Measurements from ENCODE around the gene DAAM2. TPM values are rescaled to one million over a fixed set of nuclear protein-coding genes. Genes with fewer than 3 reads are reported as not detected.

The DAAM2 gene
- total and polyA plus RNA-seq, 2 of the 8 experiments (the other 6 are each of a cell fraction or from before 2014, with no cell fraction given), result 1.5 to 2.9 TPM

GRCh38 chr6:39793516-39793915 lies 1.3 kb downstream of the DAAM2 start:
- Histone ChIP-seq H2AFZ (ENCODE audit: low read length) (no peak overlapping the region), H3K18ac (ENCODE audit: extremely low read depth, low read length) (no peak overlapping the region), H3K36me3 (ENCODE audit: control insufficient read depth in 2 of 4, insufficient read depth in 4 of 4, low read length in 3 of 4) (no peaks in the 10 kb centered on the region), H3K27me3 (replicated peaks in 1 of 4; ENCODE audit: control insufficient read depth in 3 of 4, extremely low read depth in 1 of 4, insufficient read depth in 3 of 4, low read length in 3 of 4) (peaks cover 0 to 17% (median 15%) of the 10 kb centered on the region in 4 experiments; a peak in 6 of 7 replicates), H3K79me2 (ENCODE audit: control insufficient read depth in 1 of 2, insufficient read depth in 2 of 2, low read length in 2 of 2) (no peaks in the 10 kb centered on the region), H2AK5ac (ENCODE audit: low read depth, low read length) (no peak overlapping the region), H3K4me3 (ENCODE audit: extremely low read depth in 1 of 4, insufficient read depth in 2 of 4, low read depth in 3 of 4, low read length in 4 of 4) (no peak overlapping the region), H3K9ac (replicated peaks in 1 of 4; ENCODE audit: extremely low read depth in 1 of 4, low read depth in 3 of 4, low read length in 3 of 4) (no peak overlapping the region), H3K9me3 (ENCODE audit: insufficient read depth in 2 of 2, low read depth in 1 of 2, low read length in 1 of 2) (no peaks in the 10 kb centered on the region), H3K4me2 (ENCODE audit: insufficient read depth in 1 of 2, low read depth in 2 of 2, low read length in 2 of 2) (peak overlapping the region in 1 of 2 experiments; percentile 62; a peak in 1 of 4 replicates), H3K14ac (ENCODE audit: insufficient read length) (no peak overlapping the region), H3K4ac (replicated peaks; ENCODE audit: insufficient read length, low read depth, low read length) (no peak overlapping the region), H3K27ac (ENCODE audit: low read depth, low read length) (no peak overlapping the region), H4K91ac (replicated peaks; ENCODE audit: insufficient read length, low read length) (no peak overlapping the region), H4K5ac (ENCODE audit: insufficient read length, low read depth, low read length) (no peak overlapping the region), H2BK5ac (ENCODE audit: low read depth, low read length) (no peak overlapping the region), H4K20me1 (replicated peaks in 1 of 2; ENCODE audit: control insufficient read depth in 1 of 2, insufficient read depth in 2 of 2, low read length in 2 of 2) (no peaks in the 10 kb centered on the region), H3K79me1 (ENCODE audit: low read depth, low read length) (no peaks in the 10 kb centered on the region), H2BK12ac (ENCODE audit: low read depth, low read length) (no peak overlapping the region), H2BK120ac (replicated peaks; ENCODE audit: low read depth, low read length) (no peak overlapping the region), H2BK15ac (ENCODE audit: low read length) (no peak overlapping the region), H2BK20ac (ENCODE audit: low read length) (no peak overlapping the region), H3K56ac (replicated peaks; ENCODE audit: insufficient read length, low read depth, low read length) (no peak overlapping the region), H4K8ac (ENCODE audit: extremely low read depth, insufficient read depth, low read length) (no peak overlapping the region), H3K4me1 (replicated peaks in 1 of 4; ENCODE audit: control insufficient read depth in 3 of 4, insufficient read depth in 4 of 4, low read length in 3 of 4) (peaks cover 0 to 9% (median 2%) of the 10 kb centered on the region in 4 experiments; a peak in 5 of 7 replicates), H3K23ac (ENCODE audit: insufficient read length) (no peak overlapping the region), H3K23me2 (ENCODE audit: low read depth, low read length) (peaks cover 4% of the 10 kb centered on the region)
- POLR2A ChIA-PET (ENCODE audit: partially characterized antibody), result interaction anchor here (1.6 kb wide), 1 partner anchor 14 kb away, joined by 4 read pairs; no protein-coding TSS in a partner anchor
- FAIRE-seq (no peak), DNase-seq (ENCODE audit: low read depth in 1 of 2, low spot score in 2 of 2) (no peak)
- CTCF ChIA-PET (ENCODE audit: partially characterized antibody), result interaction anchor here (0.7 to 4.0 kb wide), 7 partner anchors 9 to 416 kb away, joined by 3 to 17 read pairs (median 5); no protein-coding TSS in a partner anchor
- 83% methylated on average over 7 of the region's 7 CpGs; no CpG with 5 or more reads in 1 of the 2 experiments for WGBS, 2 experiments (ENCODE audit: extremely low coverage in 1 of 2, insufficient coverage in 1 of 2, insufficient read length in 1 of 2, insufficient replicate concordance in 2 of 2, low coverage in 1 of 2, low lambda C conversion rate in 2 of 2, missing lambda C conversion rate in 1 of 2)
- TF ChIP-seq TCF12 (IDR thresholded peaks at IDR 0.05; ENCODE audit: low read depth, low read length) (no peak), NANOG (IDR thresholded peaks at IDR 0.05; ENCODE audit: insufficient read depth, low read depth, low read length, poor library complexity, severe bottlenecking) (no peak), RAD21 (IDR thresholded peaks at IDR 0.05 in 1 of 2, conservative IDR thresholded peaks at IDR 0.05 in 1 of 2; ENCODE audit: low read depth in 2 of 2, low read length in 2 of 2) (no peak), POLR2AphosphoS5 (IDR thresholded peaks at IDR 0.05; ENCODE audit: low read depth, low read length) (no peak)
